A673 (cell line): Measurements from ENCODE around the gene PLXDC2. TPM values are rescaled to one million over a fixed set of nuclear protein-coding genes. Genes with fewer than 3 reads are reported as not detected.

ENCODE experiments used
- BruUV-seq: library from RNA; stranded (reverse); fragments of 400-500 nt; replicated peaks from 2 replicates; lab custom pipeline; 2021; lab: Mats Ljungman, UMichigan
- CTCF ChIA-PET: fragments of 300-600 bp; sonication (Branson Sonifier 250); formaldehyde crosslinking; loops from one replicate; lab custom pipeline; 2022; ENCODE audit warnings: antibody characterized with exemption; lab: Charles Lee
- POLR2A ChIA-PET: fragments of 300-600 bp; sonication (Branson Sonifier 250); formaldehyde crosslinking; loops from one replicate; lab custom pipeline; 2022; ENCODE audit warnings: antibody characterized with exemption; ENCODE audit not compliant: low non-redundant PET; lab: Charles Lee
- DNase-seq: peaks from one replicate; pipeline ENCODE4 v3.0.0-alpha.2; 2015; ENCODE audit warnings: low spot score
- H3K27ac ChIP-seq: fragments of 200-600 bp; sonication (generic); 2 replicates; pipeline ENCODE4 v1.5.1; 2016; ENCODE audit warnings: mixed run types, low read depth, mild to moderate bottlenecking, mixed read lengths, antibody characterized with exemption, low read length; ENCODE audit not compliant: poor library complexity, severe bottlenecking
- H3K27me3 ChIP-seq: fragments of 200-600 bp; sonication (generic); replicated peaks from 2 replicates; pipeline ENCODE4 v1.6.1; 2017; ENCODE audit warnings: mixed run types, low read depth, mild to moderate bottlenecking, mixed read lengths, antibody characterized with exemption, low read length; ENCODE audit not compliant: insufficient read depth, poor library complexity
- H3K36me3 ChIP-seq: fragments of 200-600 bp; sonication (generic); 2 replicates; pipeline ENCODE4 v1.6.1; 2016; ENCODE audit warnings: mixed run types, mild to moderate bottlenecking, mixed read lengths, antibody characterized with exemption, low read length; ENCODE audit not compliant: insufficient read depth, poor library complexity, severe bottlenecking
- H3K4me1 ChIP-seq: fragments of 200-600 bp; sonication (generic); 2 replicates; pipeline ENCODE4 v1.6.1; 2017; ENCODE audit warnings: mixed run types, mild to moderate bottlenecking, mixed read lengths, antibody characterized with exemption, low read length; ENCODE audit not compliant: insufficient read depth, poor library complexity, severe bottlenecking
- H3K4me3 ChIP-seq: fragments of 200-600 bp; sonication (generic); 2 replicates; pipeline ENCODE4 v1.5.1; 2016; ENCODE audit warnings: low read depth, mixed run types, mild to moderate bottlenecking, mixed read lengths, low read length; ENCODE audit not compliant: poor library complexity, severe bottlenecking
- H3K9me3 ChIP-seq: fragments of 200-600 bp; sonication (generic); 2 replicates; pipeline ENCODE4 v1.6.1; 2016; ENCODE audit warnings: mixed run types, low read depth, mild to moderate bottlenecking, mixed read lengths, antibody characterized with exemption, low read length; ENCODE audit not compliant: poor library complexity, severe bottlenecking
- CTCF ChIP-seq: fragments of 300-800, 200-600 bp; sonication (generic); conservative IDR thresholded peaks from 2 replicates; pipeline ENCODE4 v1.5.1; 2017; ENCODE audit warnings: low read depth, mild to moderate bottlenecking, antibody characterized with exemption, low read length, moderate library complexity, mixed read lengths
- EZH2 ChIP-seq: fragments of 200-600 bp; sonication (generic); IDR thresholded peaks from 2 replicates; pipeline ENCODE4 v1.6.1; 2017; ENCODE audit warnings: borderline replicate concordance, low read depth, mild to moderate bottlenecking, mixed read lengths, antibody characterized with exemption, low read length; ENCODE audit not compliant: poor library complexity, severe bottlenecking
- intact Hi-C: fragments of 100-400 bp; cut with micrococcal nuclease; formaldehyde crosslinking; loops from one replicate; pipeline ENCODE4 v1.10.0; 2022; ENCODE audit not compliant: unreplicated experiment
- total RNA-seq: library from RNA; stranded (reverse); gene quantifications from 2 replicates; pipeline ENCODE4 v1.2.3, GENCODE V29; 2021

Gene PLXDC2
- total RNA-seq, 1 experiment from 2014 or later = 74.8 TPM

GRCh38 chr10:20271490-20271889 lies 455.3 kb downstream of the PLXDC2 start:
- H3K4me1 ChIP-seq = peaks cover 14% of the 10 kb centered on the region
- BruUV-seq = no TSS peak
- H3K4me3 ChIP-seq = no peak overlapping the region
- POLR2A ChIA-PET = no interaction called here
- H3K36me3 ChIP-seq = no peaks in the 10 kb centered on the region
- H3K9me3 ChIP-seq = no peaks in the 10 kb centered on the region
- H3K27ac ChIP-seq = no peak overlapping the region
- no peak for DNase-seq
- intact Hi-C loops = no loop called here
- TF ChIP-seq EZH2 = no peak
- H3K27me3 ChIP-seq = no peaks in the 10 kb centered on the region
- CTCF ChIA-PET = no interaction called here

- Histone ChIP-seq H3K27me3 (no peaks in the 10 kb centered on the region), H3K27ac (no peak overlapping the region), H3K9me3 (no peaks in the 10 kb centered on the region), H3K4me1 (peaks cover 8% of the 10 kb centered on the region), H3K4me3 (no peak overlapping the region), H3K36me3 (no peaks in the 10 kb centered on the region)
- BruUV-seq = no TSS peak
- no peak for DNase-seq
- CTCF ChIA-PET = no interaction called here
- TF ChIP-seq CTCF (no peak), EZH2 (no peak)
- intact Hi-C loops = no loop called here
- POLR2A ChIA-PET = interaction anchor here (0.6 to 0.7 kb wide), 2 partner anchors 20 to 309 kb away, joined by 3 read pairs; no protein-coding TSS in a partner anchor
These were observed 456.4 kb downstream of the PLXDC2 start for GRCh38 chr10:20272608-20273007.

GRCh38 chr10:20274571-20274970 lies 458.3 kb downstream of the PLXDC2 start:
- ChIA-PET POLR2A (no interaction called here), CTCF (no interaction called here)
- Histone ChIP-seq H3K27ac (no peak overlapping the region), H3K27me3 (no peaks in the 10 kb centered on the region), H3K4me1 (no peaks in the 10 kb centered on the region), H3K4me3 (no peak overlapping the region), H3K9me3 (no peaks in the 10 kb centered on the region), H3K36me3 (peaks cover 3% of the 10 kb centered on the region)
- no TSS peak for BruUV-seq
- DNase-seq = no peak
- intact Hi-C loops = no loop called here
- TF ChIP-seq EZH2 (no peak), CTCF (no peak)
